ENCODE results near the gene ECT2. TPM values are rescaled to one million over a fixed set of nuclear protein-coding genes. Genes with fewer than 3 reads are reported as not detected.

ECT2 gene
- total RNA-seq, 2 donors from 2014 or later: 10.3 to 12.1 TPM

DNA sequence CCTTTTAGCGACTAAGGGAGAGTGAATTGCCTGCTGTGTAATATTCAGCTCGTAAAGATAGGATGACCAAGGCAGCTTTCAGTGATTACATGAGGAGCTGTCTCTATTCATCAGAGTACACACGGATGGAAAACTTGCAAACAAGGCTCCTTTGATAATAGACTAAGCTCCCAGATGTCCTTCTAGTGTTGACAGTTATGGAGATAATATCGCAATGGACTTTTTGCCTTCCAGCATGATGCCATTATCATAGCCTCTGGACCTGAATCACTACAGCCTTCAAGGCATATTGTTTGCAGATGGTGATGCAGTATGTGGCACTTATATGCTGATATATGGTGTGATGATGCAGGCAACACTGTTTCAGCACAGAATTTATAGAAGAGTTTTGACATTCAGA, 93.9 kb downstream of the ECT2 start:
- H3K36me3 ChIP-seq: no peaks in the 10 kb centered on the region
- no peak overlapping the region for H3K27ac ChIP-seq
- intact Hi-C loops (cut with DNase I): no loop called here
- no peaks in the 10 kb centered on the region for H3K4me1 ChIP-seq (replicated peaks)
- no peaks in the 10 kb centered on the region for H3K9me3 ChIP-seq
- no peak for TF ChIP-seq POLR2AphosphoS5 (IDR thresholded peaks at IDR 0.05)
- TF ChIP-seq POLR2A (IDR thresholded peaks at IDR 0.05): no peak
- TF ChIP-seq, protein P1, sequence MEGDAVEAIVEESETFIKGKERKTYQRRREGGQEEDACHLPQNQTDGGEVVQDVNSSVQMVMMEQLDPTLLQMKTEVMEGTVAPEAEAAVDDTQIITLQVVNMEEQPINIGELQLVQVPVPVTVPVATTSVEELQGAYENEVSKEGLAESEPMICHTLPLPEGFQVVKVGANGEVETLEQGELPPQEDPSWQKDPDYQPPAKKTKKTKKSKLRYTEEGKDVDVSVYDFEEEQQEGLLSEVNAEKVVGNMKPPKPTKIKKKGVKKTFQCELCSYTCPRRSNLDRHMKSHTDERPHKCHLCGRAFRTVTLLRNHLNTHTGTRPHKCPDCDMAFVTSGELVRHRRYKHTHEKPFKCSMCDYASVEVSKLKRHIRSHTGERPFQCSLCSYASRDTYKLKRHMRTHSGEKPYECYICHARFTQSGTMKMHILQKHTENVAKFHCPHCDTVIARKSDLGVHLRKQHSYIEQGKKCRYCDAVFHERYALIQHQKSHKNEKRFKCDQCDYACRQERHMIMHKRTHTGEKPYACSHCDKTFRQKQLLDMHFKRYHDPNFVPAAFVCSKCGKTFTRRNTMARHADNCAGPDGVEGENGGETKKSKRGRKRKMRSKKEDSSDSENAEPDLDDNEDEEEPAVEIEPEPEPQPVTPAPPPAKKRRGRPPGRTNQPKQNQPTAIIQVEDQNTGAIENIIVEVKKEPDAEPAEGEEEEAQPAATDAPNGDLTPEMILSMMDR (IDR thresholded peaks at IDR 0.05): no peak
- H3K4me3 ChIP-seq: no peak overlapping the region
- 46% methylated on average over 4 of the region's 4 CpGs for WGBS
- no peaks in the 10 kb centered on the region for H3K27me3 ChIP-seq (replicated peaks; ENCODE audit: insufficient read depth)
- no peak for DNase-seq (ENCODE audit: low spot score)

DNA sequence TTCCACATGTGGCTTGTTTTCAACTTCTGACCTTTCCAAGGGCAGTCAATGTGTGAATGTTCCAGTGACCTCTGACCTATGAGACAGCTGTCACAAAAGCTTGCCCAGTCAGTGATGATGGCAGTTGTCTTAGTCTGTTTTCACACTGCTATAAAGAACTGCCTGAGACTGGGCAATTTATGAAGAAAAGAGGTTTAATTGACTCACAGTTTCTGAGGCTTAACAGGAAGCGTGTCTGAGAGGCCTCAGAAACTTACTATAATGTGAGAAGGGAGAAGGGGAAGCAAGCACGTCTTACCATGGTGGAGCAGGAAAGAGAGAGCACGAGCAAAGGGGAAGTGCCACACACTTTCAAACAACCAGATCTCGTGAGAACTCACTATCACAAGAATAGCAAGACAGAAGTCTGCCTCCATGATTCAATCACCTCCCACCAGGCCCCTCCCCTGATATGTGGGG, 95.6 kb downstream of the ECT2 start:
- Histone ChIP-seq H3K4me1 (replicated peaks) (no peaks in the 10 kb centered on the region), H3K27ac (no peak overlapping the region), H3K36me3 (no peaks in the 10 kb centered on the region), H3K27me3 (replicated peaks; ENCODE audit: insufficient read depth) (no peaks in the 10 kb centered on the region), H3K4me3 (no peak overlapping the region), H3K9me3 (no peaks in the 10 kb centered on the region)
- 74% methylated on average over 4 of the region's 4 CpGs for WGBS
- no peak for TF ChIP-seq POLR2AphosphoS5 (IDR thresholded peaks at IDR 0.05)
- TF ChIP-seq, protein P1 (IDR thresholded peaks at IDR 0.05): no peak
- no peak for TF ChIP-seq POLR2A (IDR thresholded peaks at IDR 0.05)
- no peak for DNase-seq (ENCODE audit: low spot score)
- intact Hi-C loops (cut with DNase I): no loop called here

DNA sequence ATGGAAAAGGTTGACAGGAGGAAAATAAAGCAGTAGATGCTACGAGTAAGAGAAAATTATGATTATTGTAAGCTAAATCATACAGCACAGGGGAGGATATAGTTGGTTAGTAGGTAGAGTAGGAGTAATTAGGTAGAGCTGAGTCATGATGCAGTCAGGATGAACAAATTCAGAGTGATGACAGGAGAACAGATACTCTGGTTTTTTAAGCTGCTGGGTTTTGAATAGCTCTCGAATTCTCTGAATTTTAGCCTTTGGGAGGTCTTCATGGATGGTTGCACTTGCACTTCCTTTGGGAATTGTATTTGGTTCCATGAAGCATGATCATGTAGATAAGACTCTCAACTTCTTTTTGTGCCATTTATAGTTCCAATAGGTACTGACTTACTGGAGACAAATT, 96.2 kb downstream of the ECT2 start:
- Histone ChIP-seq H3K4me1 (replicated peaks) (no peaks in the 10 kb centered on the region), H3K4me3 (no peak overlapping the region), H3K36me3 (no peaks in the 10 kb centered on the region), H3K9me3 (no peaks in the 10 kb centered on the region), H3K27ac (no peak overlapping the region), H3K27me3 (replicated peaks; ENCODE audit: insufficient read depth) (no peaks in the 10 kb centered on the region)
- TF ChIP-seq, protein P1 (IDR thresholded peaks at IDR 0.05): no peak
- TF ChIP-seq POLR2AphosphoS5 (IDR thresholded peaks at IDR 0.05): no peak
- TF ChIP-seq POLR2A (IDR thresholded peaks at IDR 0.05): no peak
- intact Hi-C loops (cut with DNase I): no loop called here
- DNase-seq (ENCODE audit: low spot score): no peak
- 76% methylated on average over 2 of the region's 2 CpGs for WGBS

DNA sequence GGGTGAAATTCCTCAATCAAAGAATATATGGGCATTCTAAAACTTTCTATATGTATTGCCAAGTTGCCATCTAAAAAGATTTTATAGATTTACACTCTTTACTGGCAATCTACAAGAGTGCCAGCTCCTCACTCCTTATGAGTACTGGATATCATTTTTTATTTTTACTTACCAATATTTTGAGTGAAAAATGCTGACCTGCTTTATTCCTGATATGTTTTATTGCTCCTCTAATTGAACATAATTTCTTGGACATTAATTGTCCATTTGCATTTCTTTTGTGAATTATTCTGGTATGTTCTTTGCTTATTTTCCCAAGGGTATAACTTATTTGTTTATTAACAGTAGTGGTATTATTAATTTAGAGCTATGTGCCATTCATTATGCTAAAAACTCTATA, 96.8 kb downstream of the ECT2 start:
- H3K9me3 ChIP-seq: no peaks in the 10 kb centered on the region
- no peak for DNase-seq (ENCODE audit: low spot score)
- H3K4me3 ChIP-seq: no peak overlapping the region
- H3K4me1 ChIP-seq (replicated peaks): no peaks in the 10 kb centered on the region
- TF ChIP-seq, protein P1 (IDR thresholded peaks at IDR 0.05): no peak
- no peak for TF ChIP-seq POLR2A (IDR thresholded peaks at IDR 0.05)
- no peaks in the 10 kb centered on the region for H3K36me3 ChIP-seq
- H3K27me3 ChIP-seq (replicated peaks; ENCODE audit: insufficient read depth): no peaks in the 10 kb centered on the region
- no peak overlapping the region for H3K27ac ChIP-seq
- intact Hi-C loops (cut with DNase I): no loop called here

DNA sequence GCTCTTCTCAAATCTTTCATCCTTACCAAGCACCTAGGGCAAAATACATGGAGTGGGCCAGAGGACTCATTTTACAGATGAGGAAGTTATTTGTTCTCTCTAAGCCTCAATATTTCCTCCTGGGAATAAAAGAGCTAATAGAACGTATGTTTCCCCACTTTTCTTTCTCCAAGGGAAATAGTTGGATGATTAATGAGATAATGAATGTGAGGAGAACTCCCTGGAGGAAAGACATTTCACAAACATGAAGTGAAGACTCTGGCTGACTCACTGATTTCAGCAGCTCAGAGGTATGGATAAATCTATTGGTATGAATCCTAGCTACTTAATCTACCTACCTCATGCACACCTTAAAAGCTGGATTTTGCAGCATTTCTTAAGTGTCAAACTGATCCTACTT, 98.4 kb downstream of the ECT2 start:
- TF ChIP-seq POLR2A (IDR thresholded peaks at IDR 0.05) (no peak), POLR2AphosphoS5 (IDR thresholded peaks at IDR 0.05) (no peak)
- TF ChIP-seq, protein P1 (IDR thresholded peaks at IDR 0.05): no peak
- 23% methylated on average over 1 of the region's 1 CpG for WGBS
- intact Hi-C loops (cut with DNase I): no loop called here
- Histone ChIP-seq H3K36me3 (no peaks in the 10 kb centered on the region), H3K9me3 (no peaks in the 10 kb centered on the region), H3K27me3 (replicated peaks; ENCODE audit: insufficient read depth) (no peaks in the 10 kb centered on the region), H3K4me3 (no peak overlapping the region), H3K27ac (no peak overlapping the region), H3K4me1 (replicated peaks) (no peaks in the 10 kb centered on the region)
- no peak for DNase-seq (ENCODE audit: low spot score)
